ENCODE measurements around the gene KAT5. TPM values are rescaled to one million over a fixed set of nuclear protein-coding genes. Genes with fewer than 3 reads are reported as not detected.

Gene KAT5
- 58.7 TPM for total RNA-seq

DNA sequence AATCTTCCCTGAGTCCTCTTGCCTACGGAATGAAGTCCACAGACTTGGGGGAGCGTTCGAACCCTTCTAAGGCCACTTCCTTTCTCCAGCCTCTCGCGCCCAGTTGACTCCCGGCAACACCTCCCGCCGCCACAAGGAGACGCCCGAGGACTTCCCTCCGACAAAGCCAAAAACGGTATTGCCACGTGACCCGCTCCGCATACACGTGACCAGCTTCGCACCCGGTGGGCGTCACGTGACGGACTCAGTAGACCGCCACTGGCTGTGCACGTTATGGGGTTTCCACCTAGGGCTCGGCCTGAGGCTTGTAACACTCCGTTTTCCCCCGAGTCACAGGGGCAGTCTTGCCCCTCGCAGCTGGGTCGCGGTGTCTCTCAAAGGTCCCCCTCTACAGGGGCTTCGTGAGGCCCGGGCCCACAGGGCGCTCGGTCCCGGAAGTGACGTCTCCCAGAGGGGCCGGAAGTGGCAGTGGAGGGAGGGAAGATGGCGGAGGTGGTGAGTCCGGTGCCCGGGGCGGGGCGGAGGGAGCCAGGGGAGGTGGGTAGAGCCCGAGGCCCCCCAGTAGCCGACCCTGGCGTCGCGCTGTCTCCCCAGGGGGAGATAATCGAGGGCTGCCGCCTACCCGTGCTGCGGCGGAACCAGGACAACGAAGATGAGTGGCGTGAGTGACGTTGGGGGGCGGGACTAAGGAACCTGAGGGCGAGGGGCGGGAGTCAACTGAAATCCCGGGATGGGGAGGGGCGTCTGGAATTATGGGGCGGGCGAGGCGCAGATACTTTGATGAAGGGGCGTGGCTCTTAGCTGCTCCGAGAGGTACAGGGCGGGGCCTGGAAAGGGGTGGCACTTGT is at the start of gene KAT5:
Gene KAT5 (plus strand): TSS at position 468 of the 848 bp plus-strand sequence. CDS start 16 bp downstream, at position 484.

DNA sequence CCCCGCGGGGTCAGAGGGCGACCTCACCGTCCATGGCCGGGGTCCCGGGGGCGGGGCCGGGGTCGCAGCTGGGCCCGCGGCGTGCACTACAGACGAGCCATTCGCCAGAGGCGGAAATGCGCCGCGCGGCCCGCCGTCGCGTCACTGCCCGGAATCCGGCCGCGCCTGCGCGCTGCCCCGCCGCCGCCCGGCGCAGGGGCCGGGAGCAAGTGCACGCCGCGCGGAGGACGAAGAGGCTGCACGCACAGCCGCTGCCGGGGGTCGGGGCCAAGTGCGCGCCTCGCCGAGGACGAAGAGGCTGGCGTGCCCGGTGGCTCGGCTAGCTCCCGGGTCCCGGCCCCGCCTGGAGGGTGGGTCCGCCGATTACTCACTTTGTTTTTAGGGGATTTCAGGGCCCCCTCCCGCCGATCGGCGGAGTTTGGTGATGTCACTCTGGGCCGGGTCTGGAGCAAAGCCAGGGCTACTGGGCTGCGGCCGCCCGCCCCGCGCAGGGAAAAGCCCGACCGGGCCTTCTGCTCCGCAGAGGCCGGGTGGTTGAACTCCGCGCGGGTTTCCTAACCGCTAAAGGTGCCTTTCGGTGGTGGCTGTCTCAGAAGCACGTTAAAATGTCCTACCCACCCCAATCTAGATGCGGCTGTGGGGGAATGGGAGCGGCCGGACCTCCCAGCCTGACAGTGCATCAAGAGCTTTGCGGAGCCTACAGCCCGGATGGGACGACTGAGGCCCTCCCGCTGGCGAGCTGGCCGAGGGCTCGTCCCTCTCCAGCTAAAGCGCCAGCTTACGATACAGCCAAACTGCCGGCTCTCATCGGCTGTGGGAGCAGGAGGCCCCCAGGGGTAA is 49.0 kb upstream of the KAT5 start, which contains the start of gene RELA:
Gene RELA (minus strand): TSS at position 118 of the 840 bp plus-strand sequence. CDS start 84 bp downstream, at position 34.

DNA sequence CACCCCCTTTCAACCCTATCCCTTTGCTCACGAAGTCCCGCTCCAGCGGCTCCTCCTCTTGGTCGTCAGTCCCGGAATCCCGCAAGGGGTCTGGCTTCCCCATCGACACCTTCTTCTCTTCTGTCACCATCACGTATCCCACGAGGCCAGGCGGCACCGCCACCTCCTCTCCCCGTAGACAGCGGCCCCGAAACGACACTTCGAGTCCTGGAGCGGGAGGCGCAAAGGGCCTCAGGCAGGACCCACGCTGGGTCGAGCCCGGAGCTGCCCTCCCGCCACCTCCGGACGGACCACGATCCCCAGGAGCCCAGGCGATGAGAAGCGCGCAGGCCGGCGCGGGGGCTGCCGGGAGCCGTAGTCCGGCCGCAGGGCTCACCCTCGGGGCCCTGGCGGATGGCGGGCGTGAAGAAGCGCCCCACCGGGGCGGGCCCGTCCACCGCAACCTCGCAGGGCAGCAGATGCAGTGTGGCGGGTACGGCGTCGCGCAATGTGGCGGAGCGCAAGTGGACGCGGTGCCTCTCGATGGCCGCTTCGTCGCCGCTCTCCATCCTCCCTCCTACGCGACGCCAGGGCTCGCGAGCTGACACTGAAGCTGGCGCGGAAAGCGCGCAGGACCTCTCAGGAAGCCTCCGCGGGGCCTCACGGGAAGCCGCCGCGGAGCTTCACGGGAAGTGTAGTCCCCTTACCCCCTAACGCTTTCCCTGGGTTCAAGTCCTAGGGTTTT is 8.3 kb downstream of the KAT5 start, which contains the start of gene RNASEH2C:
Gene RNASEH2C (minus strand): TSS at position 588 of the 724 bp plus-strand sequence. CDS start 40 bp downstream, at position 548.

Other genes starting within 250 kb of the KAT5 start
- 30,401 TPM for gene MALAT1, start 213.2 kb upstream of the KAT5 start, total RNA-seq
- gene SCYL1, start 187.2 kb upstream of the KAT5 start, total RNA-seq: 57.6 TPM
- 190 TPM for gene LTBP3, start 153.9 kb upstream of the KAT5 start, total RNA-seq
- 28.4 TPM for gene ZNRD2, start 141.8 kb upstream of the KAT5 start, total RNA-seq
- 17.2 TPM for gene FAM89B, start 139.7 kb upstream of the KAT5 start, total RNA-seq
- 51.2 TPM for gene EHBP1L1, start 136.2 kb upstream of the KAT5 start, total RNA-seq
- 0.99 TPM for gene KCNK7, start 116.5 kb upstream of the KAT5 start, total RNA-seq
- 29.9 TPM for gene MAP3K11, start 98.0 kb upstream of the KAT5 start, total RNA-seq
- 19.2 TPM for gene PCNX3, start 96.5 kb upstream of the KAT5 start, total RNA-seq
- gene SIPA1, start 74.2 kb upstream of the KAT5 start, total RNA-seq: 16.2 TPM
- gene RELA, start 49.3 kb upstream of the KAT5 start, total RNA-seq: 24.5 TPM
- gene RNASEH2C, start 8.5 kb downstream of the KAT5 start, total RNA-seq: 38.4 TPM
- 8.6 TPM for gene AP5B1, start 68.7 kb downstream of the KAT5 start, total RNA-seq
- gene OVOL1, start 74.8 kb downstream of the KAT5 start, total RNA-seq: 0.49 TPM
- gene SNX32, start 121.7 kb downstream of the KAT5 start, total RNA-seq: 3.1 TPM
- 451 TPM for gene CFL1, start 145.9 kb downstream of the KAT5 start, total RNA-seq
- 42.3 TPM for gene MUS81, start 148.2 kb downstream of the KAT5 start, total RNA-seq
- gene EFEMP2, start 160.5 kb downstream of the KAT5 start, total RNA-seq: 65.5 TPM
- 0.77 TPM for gene CTSW, start 167.6 kb downstream of the KAT5 start, total RNA-seq
- 67.0 TPM for gene FIBP, start 176.2 kb downstream of the KAT5 start, total RNA-seq
- 21.2 TPM for gene CCDC85B, start 178.4 kb downstream of the KAT5 start, total RNA-seq
- not detected for gene FOSL1, start 188.1 kb downstream of the KAT5 start, total RNA-seq
- gene C11orf68, start 206.8 kb downstream of the KAT5 start, total RNA-seq: 19.1 TPM
- 54.6 TPM for gene DRAP1, start 207.2 kb downstream of the KAT5 start, total RNA-seq
- gene TSGA10IP, start 233.2 kb downstream of the KAT5 start, total RNA-seq: not detected
- 55.1 TPM for gene SART1, start 249.5 kb downstream of the KAT5 start, total RNA-seq